ENCODE results near the gene VAMP4. TPM values are rescaled to one million over a fixed set of nuclear protein-coding genes. Genes with fewer than 3 reads are reported as not detected.

VAMP4 gene
- total RNA-seq, 2 experiments from 2014 or later: 9.7 to 11.6 TPM

Other genes with a start within 250 kb of the VAMP4 start
- gene MYOCOS, start 119.8 kb downstream of the VAMP4 start, total RNA-seq: not detected
- not detected for gene MYOC, start 89.4 kb downstream of the VAMP4 start, total RNA-seq
- gene METTL13, start 39.6 kb upstream of the VAMP4 start, total RNA-seq: 10 to 100 TPM; 41.1 to 52.9 TPM
- gene DNM3, start 99.4 kb upstream of the VAMP4 start, total RNA-seq: 1 to 10 TPM; 1.1 to 1.4 TPM